Measurements from ENCODE around the gene TMEM243.
"Not testable (repeated sequence)": the region's sequence is repeated elsewhere in the genome, so short reads cannot be mapped to it uniquely, and the experiment has no call there.

TMEM243 gene

GRCh38 chr7:87219545-87220025, at the start of gene TMEM243:
TMEM243 (minus strand) TSS chr7:87219732; CDS start chr7:87219503, 229 bp downstream.
- peak within 1 kb of the TSS; percentile 99 for H3K27ac ChIP-seq (ENCODE audit: low read length)
- H3K9ac ChIP-seq (ENCODE audit: low read length) = peak within 1 kb of the TSS; percentile 99
- H2AFZ ChIP-seq (ENCODE audit: low read depth, low read length) = peak within 1 kb of the TSS; percentile 50; the same call in 1 of the 2 replicates
- no peaks in the 10 kb centered on the region for H3K9me3 ChIP-seq (ENCODE audit: insufficient read depth, low read length)
- peaks cover 21% of the 10 kb centered on the region for H4K20me1 ChIP-seq (ENCODE audit: insufficient read depth, low read length)
- peaks cover 31% of the 10 kb centered on the region for H3K36me3 ChIP-seq (replicated peaks; ENCODE audit: low read depth, low read length)
- peak within 1 kb of the TSS; percentile 81 for H3K4me3 ChIP-seq (ENCODE audit: low read length)
- peaks cover 40% of the 10 kb centered on the region for H3K4me1 ChIP-seq (ENCODE audit: low read length)
- H3K27me3 ChIP-seq (ENCODE audit: low read depth, low read length) = peaks cover 28% of the 10 kb centered on the region
- H3K4me2 ChIP-seq (ENCODE audit: low read length) = peak within 1 kb of the TSS; percentile 95
- TF ChIP-seq CTCF (IDR thresholded peaks at IDR 0.05; ENCODE audit: low read depth, low read length) (peak; percentile 48), EZH2phosphoT487 (IDR thresholded peaks at IDR 0.05; ENCODE audit: low read depth) (no peak)
- peaks cover 49% of the 10 kb centered on the region for H3K79me2 ChIP-seq (ENCODE audit: low read length)

GRCh38 chr7:87267239-87267900, 47.8 kb upstream of the TMEM243 start:
- no peaks in the 10 kb centered on the region for H3K9me3 ChIP-seq (ENCODE audit: insufficient read depth, low read length)
- no peak overlapping the region for H3K4me3 ChIP-seq (ENCODE audit: low read length)
- H3K9ac ChIP-seq (ENCODE audit: low read length) = no peak overlapping the region
- H3K4me1 ChIP-seq (ENCODE audit: low read length) = peaks cover 7% of the 10 kb centered on the region
- H3K79me2 ChIP-seq (ENCODE audit: low read length) = no peaks in the 10 kb centered on the region
- H3K27me3 ChIP-seq (ENCODE audit: low read depth, low read length) = 0 out of 2 replicates have a peak, but pooled peaks cover 4% of the 10 kb centered on the region
- no peaks in the 10 kb centered on the region for H4K20me1 ChIP-seq (ENCODE audit: insufficient read depth, low read length)
- no peak for TF ChIP-seq EZH2phosphoT487 (IDR thresholded peaks at IDR 0.05; ENCODE audit: low read depth)
- TF ChIP-seq CTCF (IDR thresholded peaks at IDR 0.05; ENCODE audit: low read depth, low read length) = no peak
- H3K27ac ChIP-seq (ENCODE audit: low read length) = no peak overlapping the region
- H3K36me3 ChIP-seq (replicated peaks; ENCODE audit: low read depth, low read length) = no peaks in the 10 kb centered on the region
- no peak overlapping the region for H2AFZ ChIP-seq (ENCODE audit: low read depth, low read length)
- H3K4me2 ChIP-seq (ENCODE audit: low read length) = peak overlapping the region; percentile 13

GRCh38 chr7:87263537-87263936, 44.0 kb upstream of the TMEM243 start:
- Histone ChIP-seq H3K27ac (ENCODE audit: low read length) (no peak overlapping the region), H3K4me1 (ENCODE audit: low read length) (peaks cover 7% of the 10 kb centered on the region), H2AFZ (ENCODE audit: low read depth, low read length) (no peak overlapping the region), H4K20me1 (ENCODE audit: insufficient read depth, low read length) (no peaks in the 10 kb centered on the region), H3K27me3 (ENCODE audit: low read depth, low read length) (0 out of 2 replicates have a peak, but pooled peaks cover 4% of the 10 kb centered on the region), H3K9ac (ENCODE audit: low read length) (no peak overlapping the region), H3K4me2 (ENCODE audit: low read length) (no peak overlapping the region), H3K79me2 (ENCODE audit: low read length) (no peaks in the 10 kb centered on the region), H3K9me3 (ENCODE audit: insufficient read depth, low read length) (no peaks in the 10 kb centered on the region), H3K4me3 (ENCODE audit: low read length) (no peak overlapping the region), H3K36me3 (replicated peaks; ENCODE audit: low read depth, low read length) (no peaks in the 10 kb centered on the region)
- TF ChIP-seq CTCF (IDR thresholded peaks at IDR 0.05; ENCODE audit: low read depth, low read length) = no peak
- no peak for TF ChIP-seq EZH2phosphoT487 (IDR thresholded peaks at IDR 0.05; ENCODE audit: low read depth)

- TF ChIP-seq CTCF (IDR thresholded peaks at IDR 0.05; ENCODE audit: low read depth, low read length) (no peak), EZH2phosphoT487 (IDR thresholded peaks at IDR 0.05; ENCODE audit: low read depth) (no peak)
- Histone ChIP-seq H3K4me3 (ENCODE audit: low read length) (no peak overlapping the region), H3K9me3 (ENCODE audit: insufficient read depth, low read length) (no peaks in the 10 kb centered on the region), H3K4me1 (ENCODE audit: low read length) (no peaks in the 10 kb centered on the region), H4K20me1 (ENCODE audit: insufficient read depth, low read length) (no peaks in the 10 kb centered on the region), H3K4me2 (ENCODE audit: low read length) (no peak overlapping the region), H2AFZ (ENCODE audit: low read depth, low read length) (no peak overlapping the region), H3K9ac (ENCODE audit: low read length) (no peak overlapping the region), H3K27ac (ENCODE audit: low read length) (no peak overlapping the region), H3K27me3 (ENCODE audit: low read depth, low read length) (no peaks in the 10 kb centered on the region), H3K79me2 (ENCODE audit: low read length) (no peaks in the 10 kb centered on the region), H3K36me3 (replicated peaks; ENCODE audit: low read depth, low read length) (no peaks in the 10 kb centered on the region)
These were observed 34.1 kb upstream of the TMEM243 start for GRCh38 chr7:87253589-87254087.

GRCh38 chr7:87245671-87246070, 26.1 kb upstream of the TMEM243 start:
- not testable (repeated sequence) for H4K20me1 ChIP-seq (ENCODE audit: insufficient read depth, low read length); H2AFZ ChIP-seq (ENCODE audit: low read depth, low read length); H3K27ac ChIP-seq (ENCODE audit: low read length); H3K4me3 ChIP-seq (ENCODE audit: low read length); H3K36me3 ChIP-seq (replicated peaks; ENCODE audit: low read depth, low read length); H3K9ac ChIP-seq (ENCODE audit: low read length); H3K79me2 ChIP-seq (ENCODE audit: low read length); H3K27me3 ChIP-seq (ENCODE audit: low read depth, low read length); H3K4me1 ChIP-seq (ENCODE audit: low read length); H3K4me2 ChIP-seq (ENCODE audit: low read length); H3K9me3 ChIP-seq (ENCODE audit: insufficient read depth, low read length)

GRCh38 chr7:87238464-87239051, 19.0 kb upstream of the TMEM243 start:
- not testable (repeated sequence) for H4K20me1 ChIP-seq (ENCODE audit: insufficient read depth, low read length); H3K4me3 ChIP-seq (ENCODE audit: low read length); H3K4me1 ChIP-seq (ENCODE audit: low read length); H3K36me3 ChIP-seq (replicated peaks; ENCODE audit: low read depth, low read length); H3K27ac ChIP-seq (ENCODE audit: low read length); H3K4me2 ChIP-seq (ENCODE audit: low read length); H3K27me3 ChIP-seq (ENCODE audit: low read depth, low read length); H2AFZ ChIP-seq (ENCODE audit: low read depth, low read length); H3K9ac ChIP-seq (ENCODE audit: low read length); H3K9me3 ChIP-seq (ENCODE audit: insufficient read depth, low read length); H3K79me2 ChIP-seq (ENCODE audit: low read length)
